ENCODE data around the gene DHTKD1. TPM values are rescaled to one million over a fixed set of nuclear protein-coding genes. Genes with fewer than 3 reads are reported as not detected.

DHTKD1 gene
- 13.2 TPM for polyA plus RNA-seq (2013, experiment 1 of 2)
- 12.9 TPM for polyA plus RNA-seq (2013, experiment 2 of 2)

GRCh38 chr10:12068449-12069269 lies at the start of gene DHTKD1:
Gene DHTKD1 (plus strand): TSS chr10:12068954. CDS start chr10:12069034, 80 bp downstream.
- Histone ChIP-seq H3K56ac (ENCODE audit: low read length) (peak within 1 kb of the TSS; percentile 98), H3K27me3 (ENCODE audit: insufficient read depth, low read length, poor library complexity) (no peaks in the 10 kb centered on the region), H3K79me1 (ENCODE audit: low read length) (peaks cover 2% of the 10 kb centered on the region), H2AK5ac (ENCODE audit: low read length) (no peak within 1 kb of the TSS), H4K8ac (ENCODE audit: low read depth, low read length) (peak within 1 kb of the TSS; percentile 1), H2BK120ac (ENCODE audit: low read depth, low read length) (peak within 1 kb of the TSS; percentile 33), H3K4me1 (ENCODE audit: control insufficient read depth, low read depth, low read length) (peaks cover 5% of the 10 kb centered on the region), H3K79me2 (ENCODE audit: control insufficient read depth, insufficient read depth, low read length) (peaks cover 16% of the 10 kb centered on the region), H3K36me3 (ENCODE audit: control insufficient read depth, insufficient read depth, low read length) (no peaks in the 10 kb centered on the region), H3K4me2 (ENCODE audit: low read length) (peak within 1 kb of the TSS; percentile 79), H3K18ac (ENCODE audit: low read length) (peak within 1 kb of the TSS; percentile 98), H3K4ac (ENCODE audit: low read depth, low read length) (peak within 1 kb of the TSS; percentile 98), H3K27ac (ENCODE audit: low read depth, low read length) (peak within 1 kb of the TSS; percentile 79), H3K23ac (ENCODE audit: low read length) (no peak within 1 kb of the TSS), H3K9ac (ENCODE audit: low read length) (peak within 1 kb of the TSS; percentile 98), H3K4me3 (ENCODE audit: low read length) (peak within 1 kb of the TSS; percentile 96), H4K5ac (ENCODE audit: low read length) (no peak within 1 kb of the TSS), H2BK15ac (replicated peaks; ENCODE audit: low read depth) (no peak within 1 kb of the TSS), H2BK5ac (ENCODE audit: low read length) (no peak within 1 kb of the TSS)
- WGBS (ENCODE audit: extremely low coverage, insufficient coverage, low lambda C conversion rate): no CpG with 5 or more reads among the region's 66 CpGs
- peak; percentile 99 for DNase-seq

- Histone ChIP-seq H3K27me3 (ENCODE audit: insufficient read depth, low read length, poor library complexity) (no peaks in the 10 kb centered on the region), H4K8ac (ENCODE audit: low read depth, low read length) (no peak overlapping the region), H3K27ac (ENCODE audit: low read depth, low read length) (no peak overlapping the region), H2AK5ac (ENCODE audit: low read length) (no peak overlapping the region), H3K79me2 (ENCODE audit: control insufficient read depth, insufficient read depth, low read length) (peaks cover 4% of the 10 kb centered on the region), H2BK15ac (replicated peaks; ENCODE audit: low read depth) (no peak overlapping the region), H3K79me1 (ENCODE audit: low read length) (peaks cover 2% of the 10 kb centered on the region), H2BK5ac (ENCODE audit: low read length) (no peak overlapping the region), H4K5ac (ENCODE audit: low read length) (no peak overlapping the region), H2BK120ac (ENCODE audit: low read depth, low read length) (no peak overlapping the region), H3K56ac (ENCODE audit: low read length) (no peak overlapping the region), H3K4ac (ENCODE audit: low read depth, low read length) (no peak overlapping the region), H3K36me3 (ENCODE audit: control insufficient read depth, insufficient read depth, low read length) (no peaks in the 10 kb centered on the region), H3K4me2 (ENCODE audit: low read length) (no peak overlapping the region), H3K9ac (ENCODE audit: low read length) (no peak overlapping the region), H3K4me3 (ENCODE audit: low read length) (no peak overlapping the region), H3K23ac (ENCODE audit: low read length) (no peak overlapping the region), H3K4me1 (ENCODE audit: control insufficient read depth, low read depth, low read length) (no peaks in the 10 kb centered on the region), H3K18ac (ENCODE audit: low read length) (no peak overlapping the region)
- no CpG with 5 or more reads among the region's 9 CpGs for WGBS (ENCODE audit: extremely low coverage, insufficient coverage, low lambda C conversion rate)
- DNase-seq: no peak
These were observed 49.3 kb upstream of the DHTKD1 start for GRCh38 chr10:12019283-12019971.

- DNase-seq: no peak
- no CpG with 5 or more reads among the region's 2 CpGs for WGBS (ENCODE audit: extremely low coverage, insufficient coverage, low lambda C conversion rate)
- no peak overlapping the region for H3K9ac ChIP-seq (ENCODE audit: low read length)
These were observed 48.2 kb upstream of the DHTKD1 start for GRCh38 chr10:12020574-12020973.

GRCh38 chr10:12022580-12023257 lies 46.0 kb upstream of the DHTKD1 start:
- Histone ChIP-seq H3K4ac (ENCODE audit: low read depth, low read length) (no peak overlapping the region), H3K18ac (ENCODE audit: low read length) (no peak overlapping the region), H3K4me2 (ENCODE audit: low read length) (no peak overlapping the region), H2BK5ac (ENCODE audit: low read length) (no peak overlapping the region), H3K27ac (ENCODE audit: low read depth, low read length) (no peak overlapping the region), H4K8ac (ENCODE audit: low read depth, low read length) (no peak overlapping the region), H4K5ac (ENCODE audit: low read length) (no peak overlapping the region), H3K4me3 (ENCODE audit: low read length) (no peak overlapping the region), H2AK5ac (ENCODE audit: low read length) (no peak overlapping the region), H3K23ac (ENCODE audit: low read length) (no peak overlapping the region), H3K56ac (ENCODE audit: low read length) (no peak overlapping the region), H2BK120ac (ENCODE audit: low read depth, low read length) (no peak overlapping the region), H3K36me3 (ENCODE audit: control insufficient read depth, insufficient read depth, low read length) (no peaks in the 10 kb centered on the region), H3K9ac (ENCODE audit: low read length) (no peak overlapping the region), H3K27me3 (ENCODE audit: insufficient read depth, low read length, poor library complexity) (no peaks in the 10 kb centered on the region), H3K4me1 (ENCODE audit: control insufficient read depth, low read depth, low read length) (no peaks in the 10 kb centered on the region), H3K79me2 (ENCODE audit: control insufficient read depth, insufficient read depth, low read length) (peaks cover 10% of the 10 kb centered on the region), H2BK15ac (replicated peaks; ENCODE audit: low read depth) (no peak overlapping the region), H3K79me1 (ENCODE audit: low read length) (peaks cover 7% of the 10 kb centered on the region)
- WGBS (ENCODE audit: extremely low coverage, insufficient coverage, low lambda C conversion rate): no CpG with 5 or more reads among the region's 1 CpG
- no peak for DNase-seq

More at GRCh38 chr10:12020574-12020973, 48.2 kb upstream of the DHTKD1 start:
- Histone ChIP-seq H3K18ac (ENCODE audit: low read length) (no peak overlapping the region), H4K8ac (ENCODE audit: low read depth, low read length) (no peak overlapping the region), H3K36me3 (ENCODE audit: control insufficient read depth, insufficient read depth, low read length) (no peaks in the 10 kb centered on the region), H3K56ac (ENCODE audit: low read length) (no peak overlapping the region), H3K4me1 (ENCODE audit: control insufficient read depth, low read depth, low read length) (no peaks in the 10 kb centered on the region), H3K4me2 (ENCODE audit: low read length) (no peak overlapping the region), H3K79me2 (ENCODE audit: control insufficient read depth, insufficient read depth, low read length) (peaks cover 7% of the 10 kb centered on the region), H3K4me3 (ENCODE audit: low read length) (no peak overlapping the region), H2BK120ac (ENCODE audit: low read depth, low read length) (no peak overlapping the region), H4K5ac (ENCODE audit: low read length) (no peak overlapping the region), H3K27me3 (ENCODE audit: insufficient read depth, low read length, poor library complexity) (no peaks in the 10 kb centered on the region), H3K4ac (ENCODE audit: low read depth, low read length) (no peak overlapping the region), H3K27ac (ENCODE audit: low read depth, low read length) (no peak overlapping the region), H2BK5ac (ENCODE audit: low read length) (no peak overlapping the region), H2BK15ac (replicated peaks; ENCODE audit: low read depth) (no peak overlapping the region), H2AK5ac (ENCODE audit: low read length) (no peak overlapping the region), H3K79me1 (ENCODE audit: low read length) (peaks cover 4% of the 10 kb centered on the region), H3K23ac (ENCODE audit: low read length) (no peak overlapping the region)

- Histone ChIP-seq H3K56ac (ENCODE audit: low read length) (no peak overlapping the region), H4K5ac (ENCODE audit: low read length) (no peak overlapping the region), H3K18ac (ENCODE audit: low read length) (no peak overlapping the region), H3K27ac (ENCODE audit: low read depth, low read length) (no peak overlapping the region), H3K79me2 (ENCODE audit: control insufficient read depth, insufficient read depth, low read length) (peaks cover 10% of the 10 kb centered on the region), H2AK5ac (ENCODE audit: low read length) (no peak overlapping the region), H3K4ac (ENCODE audit: low read depth, low read length) (no peak overlapping the region), H3K23ac (ENCODE audit: low read length) (no peak overlapping the region), H3K27me3 (ENCODE audit: insufficient read depth, low read length, poor library complexity) (no peaks in the 10 kb centered on the region), H3K79me1 (ENCODE audit: low read length) (peaks cover 7% of the 10 kb centered on the region), H3K4me2 (ENCODE audit: low read length) (no peak overlapping the region), H2BK5ac (ENCODE audit: low read length) (no peak overlapping the region), H3K4me1 (ENCODE audit: control insufficient read depth, low read depth, low read length) (no peaks in the 10 kb centered on the region), H3K9ac (ENCODE audit: low read length) (no peak overlapping the region), H2BK120ac (ENCODE audit: low read depth, low read length) (no peak overlapping the region), H2BK15ac (replicated peaks; ENCODE audit: low read depth) (no peak overlapping the region), H3K4me3 (ENCODE audit: low read length) (no peak overlapping the region), H3K36me3 (ENCODE audit: control insufficient read depth, insufficient read depth, low read length) (no peaks in the 10 kb centered on the region), H4K8ac (ENCODE audit: low read depth, low read length) (no peak overlapping the region)
- no peak for DNase-seq
- WGBS (ENCODE audit: extremely low coverage, insufficient coverage, low lambda C conversion rate): no CpG with 5 or more reads among the region's 5 CpGs
These were observed 43.2 kb upstream of the DHTKD1 start for GRCh38 chr10:12025591-12025990.

Data from mesendoderm (in vitro differentiated cells).